Endothelial cell of umbilical vein (primary cell): Measurements from ENCODE around the gene VAV2. TPM values are rescaled to one million over a fixed set of nuclear protein-coding genes. Genes with fewer than 3 reads are reported as not detected.

Experiments
- BruUV-seq: library from RNA; stranded (reverse); fragments of 400-500 nt; replicated peaks from 2 replicates; lab custom pipeline; 2021; lab: Mats Ljungman, UMichigan
- CTCF ChIA-PET: fragments of 300-600, 350-600 bp; sonication (Branson Sonifier 250); formaldehyde crosslinking; loops from one replicate; lab custom pipeline; 2021; ENCODE audit warnings: antibody characterized with exemption, inconsistent platforms; lab: Charles Lee
- POLR2A ChIA-PET: fragments of 300-600, 350-600 bp; sonication (Branson Sonifier 250); formaldehyde crosslinking; loops from one replicate; lab custom pipeline; 2021; ENCODE audit warnings: antibody characterized with exemption, inconsistent platforms; lab: Charles Lee
- DNase-seq: peaks from one replicate; pipeline ENCODE4 v3.0.0-alpha.2; 2011; ENCODE audit warnings: low read depth, low spot score
- FAIRE-seq: peaks from 2 replicates; lab custom pipeline; 2011; peaks lifted over from hg19 to GRCh38; lab: Jason Lieb, UNC
- H2AFZ ChIP-seq: 2 replicates; pipeline ENCODE4 v1.6.0; 2012; ENCODE audit warnings: low read depth, low read length, control low read depth, inconsistent platforms
- H3K27ac ChIP-seq: 2 replicates; pipeline ENCODE4 v1.5.1; 2011; ENCODE audit warnings: low read depth, mild to moderate bottlenecking, control low read depth, low read length, moderate library complexity; ENCODE audit not compliant: insufficient read depth
- H3K27me3 ChIP-seq, 2 experiments: 2 replicates each; pipeline versions ENCODE4 v1.6.0 to v1.6.1; 2011; ENCODE audit warnings: low read length in 2 of 2, mixed read lengths in 1 of 2; ENCODE audit not compliant: control insufficient read depth in 2 of 2, insufficient read depth in 2 of 2
- H3K36me3 ChIP-seq, 2 experiments: 2 replicates in 1 of 2; 3 replicates in 1 of 2; pipeline ENCODE4 v1.5.1; 2011; ENCODE audit warnings: low read length in 2 of 2, mild to moderate bottlenecking in 1 of 2, moderate library complexity in 1 of 2; ENCODE audit not compliant: control insufficient read depth in 2 of 2, insufficient read depth in 2 of 2; ENCODE audit errors: extremely low read depth in 1 of 2
- H3K4me1 ChIP-seq: 3 replicates; pipeline ENCODE4 v1.5.1; 2011; ENCODE audit warnings: mild to moderate bottlenecking, low read length; ENCODE audit not compliant: control insufficient read depth, insufficient read depth; ENCODE audit errors: extremely low read depth
- H3K4me2 ChIP-seq: 2 replicates; pipeline ENCODE4 v1.6.1; 2011; ENCODE audit warnings: low read length, control low read depth, mixed read lengths; ENCODE audit not compliant: insufficient read depth
- H3K4me3 ChIP-seq, 3 experiments: fragments of 200-600 bp in 1 of 3; sonication (generic), shearing (Covaris generic) in 1 of 3; replicated peaks in 1 of 3; 2 replicates each; pipeline ENCODE4 v1.5.1; 2011 to 2016; ENCODE audit warnings: control low read depth in 3 of 3, low read length in 3 of 3, mild to moderate bottlenecking in 2 of 3, inconsistent platforms in 1 of 3, low read depth in 1 of 3, moderate library complexity in 1 of 3; ENCODE audit not compliant: insufficient read depth in 1 of 3
- H3K79me2 ChIP-seq: 2 replicates; pipeline ENCODE4 v1.6.0; 2012; ENCODE audit warnings: low read length, inconsistent platforms; ENCODE audit not compliant: control insufficient read depth, insufficient read depth
- H3K9ac ChIP-seq: replicated peaks from 2 replicates; pipeline ENCODE3; 2011; ENCODE audit warnings: low read length, control low read depth; ENCODE audit not compliant: insufficient read depth; ENCODE audit errors: extremely low read depth
- H3K9me1 ChIP-seq: replicated peaks from 3 replicates; pipeline ENCODE4 v1.6.0; 2011; ENCODE audit warnings: mild to moderate bottlenecking, low read length; ENCODE audit not compliant: control insufficient read depth, insufficient read depth; ENCODE audit errors: extremely low read depth
- H3K9me3 ChIP-seq: replicated peaks from 2 replicates; pipeline ENCODE4 v1.5.1; 2012; ENCODE audit warnings: low read length, inconsistent platforms; ENCODE audit not compliant: control insufficient read depth, insufficient read depth
- H4K20me1 ChIP-seq: replicated peaks from 2 replicates; pipeline ENCODE3; 2011; ENCODE audit warnings: mild to moderate bottlenecking, low read length; ENCODE audit not compliant: control insufficient read depth, insufficient read depth; ENCODE audit errors: extremely low read depth
- CTCF ChIP-seq, 2 donors: IDR thresholded peaks; 1 replicate in 1 of 2; 2 replicates in 1 of 2; pipeline ENCODE4 v1.5.1; 2011; ENCODE audit warnings: low read length in 2 of 2, mild to moderate bottlenecking in 2 of 2, moderate library complexity in 2 of 2, control low read depth in 1 of 2, inconsistent platforms in 1 of 2, low read depth in 1 of 2; ENCODE audit not compliant: insufficient read depth in 1 of 2; ENCODE audit errors: extremely low read depth in 1 of 2
- EZH2 ChIP-seq: IDR thresholded peaks from 2 replicates; pipeline ENCODE4 v1.6.1; 2012; ENCODE audit warnings: borderline replicate concordance, low read depth, mild to moderate bottlenecking, moderate library complexity, low read length, inconsistent platforms; ENCODE audit not compliant: severe bottlenecking
- FOS ChIP-seq: IDR thresholded peaks from 2 replicates; pipeline ENCODE4 v1.6.1; 2011; ENCODE audit warnings: mild to moderate bottlenecking, low read length, moderate library complexity, borderline replicate concordance; ENCODE audit not compliant: insufficient read depth
- GATA2 ChIP-seq: IDR thresholded peaks from 2 replicates; pipeline ENCODE4 v1.7.0; 2011; ENCODE audit warnings: low read depth, mild to moderate bottlenecking, moderate library complexity, mixed read lengths, low read length; ENCODE audit not compliant: insufficient read length, insufficient read depth
- JUN ChIP-seq: IDR thresholded peaks from 2 replicates; pipeline ENCODE4 v1.6.1; 2011; ENCODE audit warnings: borderline replicate concordance, low read depth; ENCODE audit not compliant: insufficient read length, insufficient read depth
- MAX ChIP-seq: IDR thresholded peaks from 2 replicates; pipeline ENCODE4 v1.6.1; 2011; ENCODE audit not compliant: insufficient read depth, insufficient read length
- MYC ChIP-seq: IDR thresholded peaks from one replicate; pipeline ENCODE4 v1.6.1; 2011; ENCODE audit warnings: mild to moderate bottlenecking, low read depth, low read length
- POLR2A ChIP-seq: IDR thresholded peaks from 2 replicates; pipeline ENCODE4 v1.6.1; 2012; ENCODE audit warnings: low read depth, mild to moderate bottlenecking, control low read depth, low read length
- POLR2AphosphoS5 ChIP-seq: IDR thresholded peaks from 2 replicates; pipeline ENCODE4 v1.6.1; 2012; ENCODE audit warnings: low read depth, mild to moderate bottlenecking, control low read depth, low read length, moderate library complexity; ENCODE audit not compliant: insufficient read depth
- dilution Hi-C: fragments of 300-500 bp; cut with MboI; formaldehyde crosslinking; loops from one replicate; pipeline ENCODE4 v1.15.0; 2019; ENCODE audit warnings: low sequenced_read_pairs; ENCODE audit not compliant: extremely low pct_ligation_motif_present
- intact Hi-C: fragments of 100-400 bp; cut with micrococcal nuclease; formaldehyde crosslinking; loops from one replicate; pipeline ENCODE4 v1.10.0; 2022
- polyA plus RNA-seq, 4 experiments: library from polyadenylated mRNA; depleted of rRNA in 3 of 4; stranded (reverse) in 3 of 4; unstranded in 1 of 4; fragments of >200 nt; gene quantifications; 2 replicates each; pipeline versions ENCODE4 v1.2.1 to v1.2.3, GENCODE V29; 2011 to 2012; ENCODE audit warnings: missing spikeins in 1 of 4
- total RNA-seq: library from RNA; stranded (reverse); gene quantifications from 2 replicates; pipeline ENCODE4 v1.2.3, GENCODE V29; 2021

The VAV2 gene
- total and polyA plus RNA-seq, 2 donors (not counting 3 experiments of a cell fraction or from before 2014, with no cell fraction given): 10.6 to 30.6 TPM

GRCh38 chr9:134040781-134041648 is 48.9 kb upstream of the VAV2 start:
- ChIA-PET POLR2A (no interaction called here), CTCF (no interaction called here)
- H3K9me1 ChIP-seq: no peaks in the 10 kb centered on the region
- H4K20me1 ChIP-seq: no peaks in the 10 kb centered on the region
- no peaks in the 10 kb centered on the region for H3K79me2 ChIP-seq
- DNase-seq: no peak
- H3K4me2 ChIP-seq: no peak overlapping the region
- no peak for FAIRE-seq
- no peak overlapping the region for H3K4me3 ChIP-seq
- dilution Hi-C loops: no loop called here
- no peak overlapping the region for H3K27ac ChIP-seq
- no TSS peak for BruUV-seq
- H3K9ac ChIP-seq: no peak overlapping the region
- H3K9me3 ChIP-seq: no peaks in the 10 kb centered on the region
- no peaks in the 10 kb centered on the region for H3K4me1 ChIP-seq
- intact Hi-C loops: loop anchor here (10.0 kb wide), 1 partner anchor 344 kb away; no protein-coding TSS in a partner anchor
- peaks cover 4 to 55% of the 10 kb centered on the region in 2 experiments for H3K36me3 ChIP-seq
- no peak overlapping the region for H2AFZ ChIP-seq
- no peaks in the 10 kb centered on the region for H3K27me3 ChIP-seq
- TF ChIP-seq CTCF (IDR thresholded peaks at IDR 0.05; ENCODE audit: extremely low read depth in 1 of 2, insufficient read depth in 1 of 2, low read depth in 1 of 2, low read length in 2 of 2) (no peak), MYC (no peak), GATA2 (no peak), POLR2A (no peak), JUN (no peak), MAX (no peak), EZH2 (no peak), FOS (no peak), POLR2AphosphoS5 (no peak)
